ENCODE results near the gene LBP.
"Not testable (repeated sequence)": the region's sequence is repeated elsewhere in the genome, so short reads cannot be mapped to it uniquely, and the experiment has no call there.

The LBP gene

GRCh38 chr20:38377039-38377685, 30.9 kb downstream of the LBP start:
- Histone ChIP-seq H4K5ac (ENCODE audit: low read length) (no peak overlapping the region), H4K8ac (ENCODE audit: low read depth, low read length) (no peak overlapping the region), H3K36me3 (ENCODE audit: control insufficient read depth, insufficient read depth, low read length) (no peaks in the 10 kb centered on the region), H3K27me3 (ENCODE audit: insufficient read depth, low read length, poor library complexity) (no peaks in the 10 kb centered on the region), H3K79me2 (ENCODE audit: control insufficient read depth, insufficient read depth, low read length) (no peaks in the 10 kb centered on the region), H2BK120ac (ENCODE audit: low read depth, low read length) (no peak overlapping the region), H3K56ac (ENCODE audit: low read length) (no peak overlapping the region), H3K4me1 (ENCODE audit: control insufficient read depth, low read depth, low read length) (no peaks in the 10 kb centered on the region), H3K23ac (ENCODE audit: low read length) (no peak overlapping the region), H2BK5ac (ENCODE audit: low read length) (no peak overlapping the region), H3K4ac (ENCODE audit: low read depth, low read length) (no peak overlapping the region), H2AK5ac (ENCODE audit: low read length) (no peak overlapping the region), H3K27ac (ENCODE audit: low read depth, low read length) (no peak overlapping the region), H3K18ac (ENCODE audit: low read length) (no peak overlapping the region), H3K79me1 (ENCODE audit: low read length) (no peaks in the 10 kb centered on the region), H3K4me3 (ENCODE audit: low read length) (no peak overlapping the region), H2BK15ac (replicated peaks; ENCODE audit: low read depth) (no peak overlapping the region), H3K4me2 (ENCODE audit: low read length) (no peak overlapping the region), H3K9ac (ENCODE audit: low read length) (no peak overlapping the region)
- no CpG with 5 or more reads among the region's 11 CpGs for WGBS (ENCODE audit: extremely low coverage, insufficient coverage, low lambda C conversion rate)
- DNase-seq: no peak

- not testable (repeated sequence) for H3K23ac ChIP-seq (ENCODE audit: low read length); H4K5ac ChIP-seq (ENCODE audit: low read length)
- no CpG with 5 or more reads among the region's 5 CpGs for WGBS (ENCODE audit: extremely low coverage, insufficient coverage, low lambda C conversion rate)
Measured at GRCh38 chr20:38377838-38378237, 31.6 kb downstream of the LBP start.

GRCh38 chr20:38383147-38383546, 36.9 kb downstream of the LBP start:
- Histone ChIP-seq H3K4me3 (ENCODE audit: low read length) (no peak overlapping the region), H3K18ac (ENCODE audit: low read length) (no peak overlapping the region), H3K9ac (ENCODE audit: low read length) (no peak overlapping the region), H2BK5ac (ENCODE audit: low read length) (no peak overlapping the region), H2AK5ac (ENCODE audit: low read length) (no peak overlapping the region), H3K23ac (ENCODE audit: low read length) (no peak overlapping the region), H2BK120ac (ENCODE audit: low read depth, low read length) (no peak overlapping the region), H3K4me2 (ENCODE audit: low read length) (no peak overlapping the region), H3K79me2 (ENCODE audit: control insufficient read depth, insufficient read depth, low read length) (no peaks in the 10 kb centered on the region), H3K27me3 (ENCODE audit: insufficient read depth, low read length, poor library complexity) (no peaks in the 10 kb centered on the region), H3K56ac (ENCODE audit: low read length) (no peak overlapping the region), H4K8ac (ENCODE audit: low read depth, low read length) (no peak overlapping the region), H2BK15ac (replicated peaks; ENCODE audit: low read depth) (no peak overlapping the region), H3K4ac (ENCODE audit: low read depth, low read length) (no peak overlapping the region), H3K4me1 (ENCODE audit: control insufficient read depth, low read depth, low read length) (no peaks in the 10 kb centered on the region), H3K27ac (ENCODE audit: low read depth, low read length) (no peak overlapping the region), H4K5ac (ENCODE audit: low read length) (no peak overlapping the region), H3K36me3 (ENCODE audit: control insufficient read depth, insufficient read depth, low read length) (no peaks in the 10 kb centered on the region), H3K79me1 (ENCODE audit: low read length) (no peaks in the 10 kb centered on the region)
- no CpG with 5 or more reads among the region's 4 CpGs for WGBS (ENCODE audit: extremely low coverage, insufficient coverage, low lambda C conversion rate)
- no peak for DNase-seq

More at GRCh38 chr20:38377838-38378237, 31.6 kb downstream of the LBP start:
- not testable (repeated sequence) for H3K56ac ChIP-seq (ENCODE audit: low read length); H3K79me2 ChIP-seq (ENCODE audit: control insufficient read depth, insufficient read depth, low read length); H3K4me3 ChIP-seq (ENCODE audit: low read length); H2BK15ac ChIP-seq (replicated peaks; ENCODE audit: low read depth); H3K4ac ChIP-seq (ENCODE audit: low read depth, low read length); H3K4me2 ChIP-seq (ENCODE audit: low read length); H3K27me3 ChIP-seq (ENCODE audit: insufficient read depth, low read length, poor library complexity); H4K8ac ChIP-seq (ENCODE audit: low read depth, low read length); DNase-seq; H2BK5ac ChIP-seq (ENCODE audit: low read length); H3K36me3 ChIP-seq (ENCODE audit: control insufficient read depth, insufficient read depth, low read length); H3K9ac ChIP-seq (ENCODE audit: low read length); H2BK120ac ChIP-seq (ENCODE audit: low read depth, low read length); H3K18ac ChIP-seq (ENCODE audit: low read length); H2AK5ac ChIP-seq (ENCODE audit: low read length); H3K27ac ChIP-seq (ENCODE audit: low read depth, low read length); H3K79me1 ChIP-seq (ENCODE audit: low read length); H3K4me1 ChIP-seq (ENCODE audit: control insufficient read depth, low read depth, low read length)

- Histone ChIP-seq H4K5ac (ENCODE audit: low read length) (no peak overlapping the region), H2BK15ac (replicated peaks; ENCODE audit: low read depth) (no peak overlapping the region), H3K27me3 (ENCODE audit: insufficient read depth, low read length, poor library complexity) (no peaks in the 10 kb centered on the region), H3K23ac (ENCODE audit: low read length) (no peak overlapping the region), H3K79me1 (ENCODE audit: low read length) (no peaks in the 10 kb centered on the region), H3K9ac (ENCODE audit: low read length) (no peak overlapping the region), H4K8ac (ENCODE audit: low read depth, low read length) (no peak overlapping the region), H3K4ac (ENCODE audit: low read depth, low read length) (no peak overlapping the region), H2AK5ac (ENCODE audit: low read length) (no peak overlapping the region), H3K4me3 (ENCODE audit: low read length) (no peak overlapping the region), H2BK120ac (ENCODE audit: low read depth, low read length) (no peak overlapping the region), H2BK5ac (ENCODE audit: low read length) (no peak overlapping the region), H3K4me1 (ENCODE audit: control insufficient read depth, low read depth, low read length) (no peaks in the 10 kb centered on the region), H3K4me2 (ENCODE audit: low read length) (no peak overlapping the region), H3K56ac (ENCODE audit: low read length) (no peak overlapping the region), H3K27ac (ENCODE audit: low read depth, low read length) (no peak overlapping the region), H3K18ac (ENCODE audit: low read length) (no peak overlapping the region), H3K79me2 (ENCODE audit: control insufficient read depth, insufficient read depth, low read length) (no peaks in the 10 kb centered on the region), H3K36me3 (ENCODE audit: control insufficient read depth, insufficient read depth, low read length) (no peaks in the 10 kb centered on the region)
- no CpG with 5 or more reads among the region's 8 CpGs for WGBS (ENCODE audit: extremely low coverage, insufficient coverage, low lambda C conversion rate)
- DNase-seq: no peak
Measured at GRCh38 chr20:38386004-38386403, 39.7 kb downstream of the LBP start.

GRCh38 chr20:38386851-38387250, 40.6 kb downstream of the LBP start:
- H3K4me3 ChIP-seq (ENCODE audit: low read length): no peak overlapping the region
- H2BK120ac ChIP-seq (ENCODE audit: low read depth, low read length): no peak overlapping the region
- no peak overlapping the region for H3K4me2 ChIP-seq (ENCODE audit: low read length)
- no peaks in the 10 kb centered on the region for H3K79me2 ChIP-seq (ENCODE audit: control insufficient read depth, insufficient read depth, low read length)
- no peak for DNase-seq
- no peaks in the 10 kb centered on the region for H3K27me3 ChIP-seq (ENCODE audit: insufficient read depth, low read length, poor library complexity)
- H3K23ac ChIP-seq (ENCODE audit: low read length): no peak overlapping the region
- no peak overlapping the region for H2AK5ac ChIP-seq (ENCODE audit: low read length)
- no peak overlapping the region for H4K8ac ChIP-seq (ENCODE audit: low read depth, low read length)
- H3K56ac ChIP-seq (ENCODE audit: low read length): no peak overlapping the region
- H3K9ac ChIP-seq (ENCODE audit: low read length): no peak overlapping the region
- no peak overlapping the region for H3K4ac ChIP-seq (ENCODE audit: low read depth, low read length)
- H3K36me3 ChIP-seq (ENCODE audit: control insufficient read depth, insufficient read depth, low read length): no peaks in the 10 kb centered on the region
- no peak overlapping the region for H3K27ac ChIP-seq (ENCODE audit: low read depth, low read length)
- no peak overlapping the region for H2BK15ac ChIP-seq (replicated peaks; ENCODE audit: low read depth)
- no peaks in the 10 kb centered on the region for H3K4me1 ChIP-seq (ENCODE audit: control insufficient read depth, low read depth, low read length)
- no CpG with 5 or more reads among the region's 2 CpGs for WGBS (ENCODE audit: extremely low coverage, insufficient coverage, low lambda C conversion rate)
- no peak overlapping the region for H3K18ac ChIP-seq (ENCODE audit: low read length)
- no peak overlapping the region for H2BK5ac ChIP-seq (ENCODE audit: low read length)
- H4K5ac ChIP-seq (ENCODE audit: low read length): no peak overlapping the region
- no peaks in the 10 kb centered on the region for H3K79me1 ChIP-seq (ENCODE audit: low read length)

GRCh38 chr20:38387953-38388352, 41.7 kb downstream of the LBP start:
- no peak overlapping the region for H3K56ac ChIP-seq (ENCODE audit: low read length)
- no peaks in the 10 kb centered on the region for H3K79me2 ChIP-seq (ENCODE audit: control insufficient read depth, insufficient read depth, low read length)
- no peaks in the 10 kb centered on the region for H3K36me3 ChIP-seq (ENCODE audit: control insufficient read depth, insufficient read depth, low read length)
- no peak overlapping the region for H2BK5ac ChIP-seq (ENCODE audit: low read length)
- H2BK15ac ChIP-seq (replicated peaks; ENCODE audit: low read depth): no peak overlapping the region
- H3K18ac ChIP-seq (ENCODE audit: low read length): no peak overlapping the region
- H2AK5ac ChIP-seq (ENCODE audit: low read length): no peak overlapping the region
- no peak overlapping the region for H3K23ac ChIP-seq (ENCODE audit: low read length)
- no peak overlapping the region for H3K4me2 ChIP-seq (ENCODE audit: low read length)
- WGBS (ENCODE audit: extremely low coverage, insufficient coverage, low lambda C conversion rate): no CpG with 5 or more reads among the region's 4 CpGs
- H3K9ac ChIP-seq (ENCODE audit: low read length): no peak overlapping the region
- no peak overlapping the region for H3K4ac ChIP-seq (ENCODE audit: low read depth, low read length)
- no peak overlapping the region for H4K8ac ChIP-seq (ENCODE audit: low read depth, low read length)
- H3K4me1 ChIP-seq (ENCODE audit: control insufficient read depth, low read depth, low read length): no peaks in the 10 kb centered on the region
- H3K79me1 ChIP-seq (ENCODE audit: low read length): no peaks in the 10 kb centered on the region
- H3K4me3 ChIP-seq (ENCODE audit: low read length): no peak overlapping the region
- peak; percentile 11 for DNase-seq
- no peaks in the 10 kb centered on the region for H3K27me3 ChIP-seq (ENCODE audit: insufficient read depth, low read length, poor library complexity)
- H2BK120ac ChIP-seq (ENCODE audit: low read depth, low read length): no peak overlapping the region
- no peak overlapping the region for H3K27ac ChIP-seq (ENCODE audit: low read depth, low read length)
- no peak overlapping the region for H4K5ac ChIP-seq (ENCODE audit: low read length)

All from mesendoderm (in vitro differentiated cells).